CD4-positive, CD25-positive, alpha-beta regulatory T cell (primary cell): ENCODE results near the gene MSANTD7. TPM values are rescaled to one million over a fixed set of nuclear protein-coding genes. Genes with fewer than 3 reads are reported as not detected.

Experiments
- ATAC-seq, 2 donors: fragments of 150-1000 bp; cut with Tn5 transposase; one replicate each; pipeline ENCODE4 v1.10.0; 2021; ENCODE audit warnings: low read depth in 2 of 2, moderate number of reproducible peaks in 2 of 2, moderate library complexity in 1 of 2
- DNase-seq, 3 donors: peaks; one replicate each; pipeline versions ENCODE4 v3.0.0 to v3.0.0-alpha.2; 2012 to 2022; ENCODE audit warnings: mixed read lengths in 1 of 3
- H3K27ac ChIP-seq: one replicate; pipeline ENCODE4 v1.7.0; 2013; ENCODE audit warnings: mild to moderate bottlenecking, low read length; ENCODE audit not compliant: insufficient read depth, poor library complexity, severe bottlenecking
- H3K27me3 ChIP-seq: one replicate; pipeline ENCODE4 v1.7.0; 2013; ENCODE audit warnings: low read length; ENCODE audit not compliant: control insufficient read depth, insufficient read depth
- H3K36me3 ChIP-seq: one replicate; pipeline ENCODE4 v1.7.0; 2013; ENCODE audit warnings: mild to moderate bottlenecking, low read length, moderate library complexity; ENCODE audit not compliant: control insufficient read depth, insufficient read depth
- H3K4me1 ChIP-seq: 2 replicates; pipeline ENCODE4 v1.7.0; 2013; ENCODE audit warnings: mild to moderate bottlenecking, low read length; ENCODE audit not compliant: insufficient read depth, control insufficient read depth, poor library complexity, severe bottlenecking
- H3K4me3 ChIP-seq: one replicate; pipeline ENCODE4 v1.7.0; 2013; ENCODE audit warnings: low read depth, mild to moderate bottlenecking, low read length, moderate library complexity
- H3K9me3 ChIP-seq, 2 experiments: 1 replicate in 1 of 2; 2 replicates in 1 of 2; pipeline ENCODE4 v1.7.0; 2013; ENCODE audit warnings: low read length in 2 of 2, mild to moderate bottlenecking in 1 of 2, moderate library complexity in 1 of 2; ENCODE audit not compliant: control insufficient read depth in 2 of 2
- H3K27ac Mint-ChIP-seq, 3 donors: one replicate each; pipeline ENCODE4 v1.8.0; 2020 to 2022; ENCODE audit warnings: mild to moderate bottlenecking in 3 of 3, mixed read lengths in 3 of 3, moderate library complexity in 2 of 3
- H3K27me3 Mint-ChIP-seq: one replicate; pipeline ENCODE4 v1.8.0; 2022; ENCODE audit warnings: mild to moderate bottlenecking, mixed read lengths
- H3K36me3 Mint-ChIP-seq: one replicate; pipeline ENCODE4 v1.8.0; 2020; ENCODE audit warnings: mixed read lengths
- H3K4me1 Mint-ChIP-seq, 4 donors: one replicate each; pipeline ENCODE4 v1.8.0; 2020 to 2022; ENCODE audit warnings: mixed read lengths in 4 of 4, mild to moderate bottlenecking in 1 of 4
- H3K4me3 Mint-ChIP-seq, 4 donors: one replicate each; pipeline ENCODE4 v1.8.0; 2020 to 2022; ENCODE audit warnings: mild to moderate bottlenecking in 4 of 4, mixed read lengths in 4 of 4, moderate library complexity in 3 of 4
- H3K9me3 Mint-ChIP-seq, 7 donors: one replicate each; pipeline ENCODE4 v1.8.0; 2020 to 2022; ENCODE audit warnings: mixed read lengths in 7 of 7, mild to moderate bottlenecking in 3 of 7, moderate library complexity in 2 of 7
- polyA plus RNA-seq, 4 donors: library from polyadenylated mRNA; unstranded; fragments of 300-500 nt; fragmentation: Illumina TruSeq; gene quantifications; one replicate each; pipeline ENCODE4 v1.2.3, GENCODE V29; 2021
- total RNA-seq: library from RNA; stranded (reverse); gene quantifications from one replicate; pipeline ENCODE4 v1.2.3, GENCODE V29; 2022

The MSANTD7 gene
- total and polyA plus RNA-seq, 5 donors from 2014 or later, result 8.4 to 28.9 (median 9.9) TPM

DNA sequence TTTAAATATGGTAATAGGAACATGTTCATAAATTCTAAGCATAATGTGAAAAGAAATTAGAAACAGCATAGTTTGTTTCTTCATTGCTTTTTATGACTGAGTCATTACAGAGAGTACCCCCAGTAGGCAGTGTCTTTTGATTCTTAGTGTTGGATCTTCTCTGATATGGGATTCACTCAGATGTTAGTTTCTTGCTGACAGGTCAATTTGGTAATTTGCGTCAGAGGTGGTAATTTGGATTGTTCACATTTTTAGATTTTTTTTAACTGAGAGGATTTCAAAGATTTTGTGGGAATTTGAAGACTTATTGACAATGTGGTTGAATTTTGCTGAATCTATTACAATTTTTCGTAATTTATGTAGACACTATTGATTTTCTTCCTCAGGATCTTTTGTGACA is 2.1 kb downstream of the MSANTD7 start:
- H3K27ac ChIP-seq, result peak overlapping the region; percentile 36
- H3K27me3 Mint-ChIP-seq, result no peaks in the 10 kb centered on the region
- peaks cover 45% of the 10 kb centered on the region for H3K36me3 ChIP-seq
- no peak overlapping the region for H3K4me3 ChIP-seq
- peak overlapping the region; percentile 62 to 99 (median 80) for H3K4me3 Mint-ChIP-seq
- H3K9me3 Mint-ChIP-seq, result no peaks in the 10 kb centered on the region
- no peaks in the 10 kb centered on the region for H3K27me3 ChIP-seq
- ATAC-seq (no peak), DNase-seq (no peak)
- H3K27ac Mint-ChIP-seq, result peak overlapping the region in 2 of 3 donors; percentile 77 to 98
- peaks cover 14 to 45% (median 28%) of the 10 kb centered on the region in 4 donors for H3K4me1 Mint-ChIP-seq
- peaks cover 22% of the 10 kb centered on the region for H3K4me1 ChIP-seq
- no peaks in the 10 kb centered on the region for H3K9me3 ChIP-seq
- peaks cover 14% of the 10 kb centered on the region for H3K36me3 Mint-ChIP-seq

DNA sequence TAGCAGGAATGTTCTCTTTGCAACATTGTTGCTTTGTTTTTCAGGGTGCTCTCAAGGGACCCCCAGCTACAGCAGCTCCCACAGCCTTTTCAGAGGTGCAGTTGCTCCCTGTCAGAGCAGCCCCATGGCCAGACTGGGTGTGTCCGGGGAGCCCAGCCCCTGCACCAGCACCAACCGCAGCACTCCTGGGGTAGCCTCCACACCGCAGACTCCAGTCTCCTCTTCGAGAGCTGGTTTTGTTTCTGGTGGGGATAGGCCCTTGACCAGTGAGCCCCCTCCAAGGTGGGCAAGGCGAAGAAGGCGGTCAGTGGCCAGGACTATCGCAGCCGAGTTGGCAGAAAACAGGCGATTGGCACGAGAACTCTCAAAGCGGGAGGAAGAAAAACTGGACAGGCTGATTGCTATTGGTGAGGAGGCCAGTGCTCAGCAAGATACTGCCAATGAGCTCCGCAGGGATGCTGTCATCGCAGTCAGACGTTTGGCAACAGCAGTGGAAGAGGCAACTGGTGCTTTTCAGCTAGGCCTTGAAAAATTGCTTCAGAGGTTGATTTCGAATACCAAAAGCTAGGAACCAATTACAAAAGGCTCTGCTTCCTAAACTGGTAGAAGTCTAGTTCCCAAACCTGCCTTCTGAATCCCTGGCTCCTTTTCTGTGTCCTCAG is 5.4 kb downstream of the MSANTD7 start:
- Histone ChIP-seq H3K27ac (no peak overlapping the region), H3K9me3 (no peaks in the 10 kb centered on the region), H3K36me3 (peaks cover 46% of the 10 kb centered on the region), H3K4me3 (no peak overlapping the region), H3K27me3 (no peaks in the 10 kb centered on the region), H3K4me1 (peaks cover 14% of the 10 kb centered on the region)
- peaks cover 20% of the 10 kb centered on the region for H3K36me3 Mint-ChIP-seq
- H3K4me1 Mint-ChIP-seq, result peaks cover 23 to 45% (median 25%) of the 10 kb centered on the region in 4 donors
- no peak for DNase-seq
- no peaks in the 10 kb centered on the region for H3K9me3 Mint-ChIP-seq
- H3K27me3 Mint-ChIP-seq, result no peaks in the 10 kb centered on the region
- ATAC-seq, result no peak
- H3K4me3 Mint-ChIP-seq, result no peak overlapping the region
- H3K27ac Mint-ChIP-seq, result no peak overlapping the region

DNA sequence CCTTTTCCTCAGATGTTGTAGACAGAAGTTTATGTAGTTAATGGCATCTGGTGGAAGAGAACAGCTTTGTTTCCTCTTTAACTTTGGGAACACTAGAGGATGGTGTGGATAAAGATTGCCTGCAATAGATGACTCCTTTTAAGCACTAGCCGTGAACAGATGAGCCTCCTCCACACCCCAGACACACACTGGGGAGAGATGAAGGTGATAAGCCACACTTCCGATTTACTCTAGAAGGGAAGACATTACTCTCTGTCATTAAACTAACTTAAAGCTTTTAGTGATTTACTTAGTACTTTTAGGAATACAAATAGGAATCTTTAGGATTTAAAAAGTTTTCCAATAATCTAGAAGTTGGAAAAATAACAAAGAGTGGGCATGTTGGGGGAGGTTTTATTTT is 6.8 kb downstream of the MSANTD7 start:
- H3K27ac Mint-ChIP-seq, result no peak overlapping the region

DNA sequence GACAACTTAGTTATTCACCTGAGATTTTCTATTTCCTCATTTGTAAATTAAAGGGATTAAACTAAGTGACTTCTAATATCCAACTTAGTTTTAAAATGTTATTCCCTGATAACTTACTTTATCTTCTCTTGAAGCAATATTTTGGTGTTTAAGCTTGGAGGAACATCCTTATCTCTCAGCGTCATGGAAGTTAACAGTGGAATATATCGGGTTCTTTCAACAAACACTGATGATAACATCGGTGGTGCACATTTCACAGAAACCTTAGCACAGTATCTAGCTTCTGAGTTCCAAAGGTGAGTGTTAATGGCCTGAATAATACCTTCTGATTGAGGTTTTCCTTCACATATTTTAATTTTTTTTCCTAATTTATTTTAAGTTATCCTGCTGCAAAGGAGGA is 14.1 kb downstream of the MSANTD7 start:
- no peaks in the 10 kb centered on the region for H3K4me1 ChIP-seq
- H3K27me3 ChIP-seq, result no peaks in the 10 kb centered on the region
- ATAC-seq (no peak), DNase-seq (no peak)
- Mint-ChIP-seq H3K36me3 (peaks cover 32% of the 10 kb centered on the region), H3K9me3 (no peaks in the 10 kb centered on the region), H3K4me3 (no peak overlapping the region), H3K4me1 (peaks cover 4 to 10% (median 7%) of the 10 kb centered on the region in 4 donors), H3K27me3 (no peaks in the 10 kb centered on the region), H3K27ac (no peak overlapping the region)
- no peak overlapping the region for H3K4me3 ChIP-seq
- H3K27ac ChIP-seq, result no peak overlapping the region
- peaks cover 59% of the 10 kb centered on the region for H3K36me3 ChIP-seq
- no peaks in the 10 kb centered on the region for H3K9me3 ChIP-seq

More for the DNA sequence above, 6.8 kb downstream of the MSANTD7 start:
- H3K9me3 ChIP-seq, result no peaks in the 10 kb centered on the region
- H3K27ac ChIP-seq, result no peak overlapping the region
- no peaks in the 10 kb centered on the region for H3K27me3 ChIP-seq
- Mint-ChIP-seq H3K36me3 (peaks cover 26% of the 10 kb centered on the region), H3K27me3 (no peaks in the 10 kb centered on the region), H3K9me3 (no peaks in the 10 kb centered on the region), H3K4me1 (peaks cover 16 to 33% (median 20%) of the 10 kb centered on the region in 4 donors), H3K4me3 (peak overlapping the region in 1 of 4 donors; percentile 49)
- H3K4me1 ChIP-seq, result no peaks in the 10 kb centered on the region
- H3K4me3 ChIP-seq, result no peak overlapping the region
- ATAC-seq, result no peak
- DNase-seq, result no peak
- H3K36me3 ChIP-seq, result peaks cover 55% of the 10 kb centered on the region

DNA sequence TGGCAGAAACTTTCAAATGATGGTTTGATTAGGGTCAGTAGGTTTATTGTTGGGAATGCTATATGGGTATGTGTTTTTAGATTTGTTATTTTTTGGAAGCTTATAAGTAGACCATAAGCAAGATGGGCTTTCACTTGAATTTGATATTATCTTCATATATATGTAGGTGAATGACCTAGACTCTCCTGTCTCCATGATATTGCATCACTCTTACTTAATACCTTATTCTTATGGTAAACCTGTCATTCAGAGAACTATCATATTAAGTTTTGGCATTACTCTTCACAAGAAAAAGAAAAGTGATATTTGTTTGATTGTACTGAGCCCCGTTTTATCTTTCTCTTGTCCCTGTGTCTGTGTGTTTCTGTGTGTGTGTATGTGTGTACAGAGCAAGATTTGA is 17.3 kb downstream of the MSANTD7 start:
- Histone ChIP-seq H3K27ac (no peak overlapping the region), H3K4me3 (no peak overlapping the region), H3K4me1 (no peaks in the 10 kb centered on the region), H3K27me3 (no peaks in the 10 kb centered on the region), H3K9me3 (no peaks in the 10 kb centered on the region), H3K36me3 (peaks cover 70% of the 10 kb centered on the region)
- peaks cover 4 to 9% (median 5%) of the 10 kb centered on the region in 4 donors for H3K4me1 Mint-ChIP-seq
- H3K27ac Mint-ChIP-seq, result no peak overlapping the region
- no peak overlapping the region for H3K4me3 Mint-ChIP-seq
- no peaks in the 10 kb centered on the region for H3K9me3 Mint-ChIP-seq
- DNase-seq (no peak), ATAC-seq (no peak)
- no peaks in the 10 kb centered on the region for H3K27me3 Mint-ChIP-seq
- peaks cover 36% of the 10 kb centered on the region for H3K36me3 Mint-ChIP-seq

DNA sequence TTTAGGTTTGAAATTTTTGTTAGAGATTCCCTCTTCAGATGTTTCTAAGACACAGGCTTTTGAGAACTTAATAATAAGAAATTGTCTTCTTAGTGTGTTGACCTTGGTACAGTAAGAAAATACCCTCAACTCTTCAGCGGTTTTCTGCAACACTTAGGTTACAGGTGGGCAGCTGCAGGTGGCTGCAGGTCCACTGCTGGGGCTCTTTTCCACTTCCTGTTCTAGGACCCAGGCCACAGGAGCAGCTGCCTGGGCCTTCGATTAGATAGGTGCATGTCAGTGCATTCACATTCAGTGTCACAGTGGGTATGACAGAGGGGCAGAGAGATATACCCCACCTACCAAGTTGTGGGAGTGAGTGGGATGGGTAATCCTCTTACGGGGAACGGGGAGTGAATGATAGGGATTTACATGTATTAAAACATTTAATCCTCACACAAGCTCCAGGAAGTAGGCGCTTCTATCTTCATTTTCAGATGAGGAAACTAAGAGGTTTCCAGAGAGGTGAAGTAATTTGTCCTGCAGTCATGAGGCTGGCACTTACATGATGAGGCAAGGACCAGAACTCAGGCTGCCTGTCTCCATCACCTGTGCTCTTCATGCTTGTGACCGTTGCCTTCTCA is 20.3 kb downstream of the MSANTD7 start:
- no peak for ATAC-seq
- Histone ChIP-seq H3K9me3 (no peaks in the 10 kb centered on the region), H3K36me3 (peaks cover 60% of the 10 kb centered on the region), H3K27me3 (no peaks in the 10 kb centered on the region), H3K4me3 (no peak overlapping the region), H3K27ac (no peak overlapping the region), H3K4me1 (no peaks in the 10 kb centered on the region)
- Mint-ChIP-seq H3K27ac (no peak overlapping the region), H3K4me1 (peaks cover 0 to 7% (median 4%) of the 10 kb centered on the region in 4 donors), H3K36me3 (peaks cover 35% of the 10 kb centered on the region), H3K27me3 (no peaks in the 10 kb centered on the region), H3K9me3 (no peaks in the 10 kb centered on the region), H3K4me3 (no peak overlapping the region)
- DNase-seq, result no peak

DNA sequence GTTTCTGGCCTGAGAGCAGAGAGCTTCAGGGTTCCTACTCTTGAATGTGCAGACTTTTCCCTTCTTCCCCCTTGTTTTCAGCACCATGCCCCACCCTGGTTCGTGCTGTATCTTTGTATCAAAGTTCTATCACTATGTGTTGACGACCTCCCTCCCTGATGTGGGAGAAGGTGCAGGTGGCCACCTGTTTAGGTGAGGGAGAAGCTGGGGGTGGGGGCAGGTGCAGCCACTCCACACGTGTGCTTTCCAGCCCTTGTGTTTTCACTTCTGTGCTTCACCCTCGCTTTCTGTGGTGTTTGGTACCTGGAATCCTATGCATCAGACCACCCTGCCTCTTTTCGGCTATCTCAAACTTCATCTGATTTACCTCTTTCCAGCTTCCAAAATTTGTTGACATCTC is 20.9 kb downstream of the MSANTD7 start:
- no peaks in the 10 kb centered on the region for H3K27me3 ChIP-seq
- no peaks in the 10 kb centered on the region for H3K4me1 ChIP-seq
- no peaks in the 10 kb centered on the region for H3K27me3 Mint-ChIP-seq
- H3K9me3 ChIP-seq, result no peaks in the 10 kb centered on the region
- no peaks in the 10 kb centered on the region for H3K9me3 Mint-ChIP-seq
- H3K4me1 Mint-ChIP-seq, result peaks cover 0 to 9% (median 4%) of the 10 kb centered on the region in 4 donors
- H3K4me3 ChIP-seq, result no peak overlapping the region
- peaks cover 37% of the 10 kb centered on the region for H3K36me3 Mint-ChIP-seq
- H3K27ac ChIP-seq, result no peak overlapping the region
- peaks cover 57% of the 10 kb centered on the region for H3K36me3 ChIP-seq
- ATAC-seq, result no peak
- DNase-seq, result no peak
- H3K27ac Mint-ChIP-seq, result no peak overlapping the region
- no peak overlapping the region for H3K4me3 Mint-ChIP-seq

DNA sequence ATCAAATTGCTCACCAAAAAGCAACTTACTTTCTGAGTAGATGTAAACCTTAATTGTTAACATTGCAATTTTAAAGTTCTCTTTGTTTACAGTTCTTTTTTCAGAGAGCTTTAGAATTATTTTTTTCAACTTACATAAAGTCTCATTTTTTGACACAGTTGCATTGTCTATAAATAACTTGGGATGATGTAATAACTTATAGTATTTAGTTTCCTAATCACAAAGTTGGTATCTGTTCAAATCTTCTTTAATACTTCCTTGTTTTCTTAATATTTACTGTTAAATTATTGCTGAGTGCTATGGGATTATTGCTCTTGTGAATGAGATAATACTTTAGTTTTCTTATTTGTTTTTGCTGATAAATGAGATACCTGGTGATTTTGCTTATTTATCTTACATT is 21.7 kb downstream of the MSANTD7 start:
- H3K4me3 ChIP-seq, result no peak overlapping the region
- peaks cover 52% of the 10 kb centered on the region for H3K36me3 ChIP-seq
- H3K27me3 ChIP-seq, result no peaks in the 10 kb centered on the region
- no peak overlapping the region for H3K27ac ChIP-seq
- H3K9me3 ChIP-seq, result no peaks in the 10 kb centered on the region
- Mint-ChIP-seq H3K36me3 (peaks cover 31% of the 10 kb centered on the region), H3K9me3 (no peaks in the 10 kb centered on the region), H3K4me3 (no peak overlapping the region), H3K27ac (no peak overlapping the region), H3K27me3 (no peaks in the 10 kb centered on the region), H3K4me1 (peaks cover 0 to 9% (median 4%) of the 10 kb centered on the region in 4 donors)
- H3K4me1 ChIP-seq, result no peaks in the 10 kb centered on the region
- ATAC-seq (no peak), DNase-seq (no peak)
